HepG2 (cell line): ENCODE results near the gene CCDC86. TPM values are rescaled to one million over a fixed set of nuclear protein-coding genes. Genes with fewer than 3 reads are reported as not detected.
A peak's percentile ranks its signal among the peaks of the same experiment; 100 is the strongest.

ENCODE experiments used
- ATAC-seq: fragments of 200-7000 bp; cut with Tn5 transposase; 3 replicates; pipeline ENCODE4 v1.9.1; 2020; ENCODE audit warnings: mild to moderate bottlenecking, moderate library complexity
- BruUV-seq: library from RNA; stranded (reverse); fragments of 400-500 nt; replicated peaks from 2 replicates; lab custom pipeline; 2021; lab: Mats Ljungman, UMichigan
- CTCF ChIA-PET: fragments of 300-600 bp; formaldehyde crosslinking; extraction: SDS; loops from one replicate; lab custom pipeline; 2021; ENCODE audit warnings: low total read pairs, inconsistent platforms, low intra/inter-chr PET ratio; lab: Yijun Ruan, JAX
- POLR2A ChIA-PET: fragments of 350-600 bp; sonication (Branson Sonifier 250); formaldehyde crosslinking; loops from one replicate; lab custom pipeline; 2020; ENCODE audit warnings: antibody characterized with exemption, inconsistent platforms; lab: Yijun Ruan, JAX
- DNase-seq: peaks from one replicate; pipeline ENCODE4 v3.0.0-alpha.2; 2015; ENCODE audit warnings: low spot score
- FAIRE-seq: peaks from 3 replicates; lab custom pipeline; 2011; peaks lifted over from hg19 to GRCh38; lab: Jason Lieb, UNC
- H2AFZ ChIP-seq: one replicate; pipeline ENCODE4 v1.6.1; 2011; ENCODE audit warnings: low read length, inconsistent platforms
- H3K27ac ChIP-seq: fragments of 300-600 bp; 3 replicates; pipeline ENCODE4 v1.8.0; 2011; ENCODE audit warnings: mixed run types, mild to moderate bottlenecking, mixed read lengths, low read length, inconsistent platforms; ENCODE audit not compliant: insufficient read depth; ENCODE audit errors: extremely low read length
- H3K27me3 ChIP-seq, 2 experiments: fragments of 200-600 bp in 1 of 2; 2 replicates in 1 of 2; 3 replicates in 1 of 2; pipeline versions ENCODE4 v1.6.0 to v1.8.0; 2011; ENCODE audit warnings: low read length in 2 of 2, mild to moderate bottlenecking in 2 of 2, moderate library complexity in 2 of 2, inconsistent platforms in 1 of 2; ENCODE audit not compliant: insufficient read depth in 2 of 2, control insufficient read depth in 1 of 2
- H3K36me3 ChIP-seq, 2 experiments: fragments of 200-600 bp in 1 of 2; replicated peaks in 1 of 2; 2 replicates in 1 of 2; 3 replicates in 1 of 2; pipeline versions ENCODE4 v1.5.1 to v1.8.0; 2011; ENCODE audit warnings: low read length in 2 of 2, inconsistent platforms in 1 of 2; ENCODE audit not compliant: insufficient read depth in 2 of 2, control insufficient read depth in 1 of 2
- H3K4me1 ChIP-seq: 2 replicates; pipeline ENCODE4 v1.5.1; 2012; ENCODE audit warnings: low read length, inconsistent platforms; ENCODE audit not compliant: insufficient read depth
- H3K4me2 ChIP-seq: 2 replicates; pipeline ENCODE4 v1.6.0; 2011; ENCODE audit warnings: low read depth, low read length, inconsistent platforms
- H3K4me3 ChIP-seq, 3 experiments: fragments of 200-600 bp in 1 of 3; sonication (generic), shearing (Covaris generic) in 1 of 3; replicated peaks in 1 of 3; 2 replicates each; pipeline ENCODE4 v1.5.1; 2011 to 2016; ENCODE audit warnings: low read length in 3 of 3, inconsistent platforms in 2 of 3, low read depth in 2 of 3, mild to moderate bottlenecking in 2 of 3, control low read depth in 1 of 3, mixed read lengths in 1 of 3; ENCODE audit not compliant: insufficient read depth in 1 of 3
- H3K79me2 ChIP-seq: one replicate; pipeline ENCODE4 v1.6.1; 2011; ENCODE audit warnings: low read length, inconsistent platforms; ENCODE audit not compliant: insufficient read depth
- H3K9ac ChIP-seq: 2 replicates; pipeline ENCODE4 v1.6.0; 2011; ENCODE audit warnings: mild to moderate bottlenecking, low read depth, low read length, inconsistent platforms; ENCODE audit not compliant: insufficient read depth
- H3K9me3 ChIP-seq: 2 replicates; pipeline ENCODE4 v1.5.1; 2012; ENCODE audit warnings: mild to moderate bottlenecking, low read length
- H4K20me1 ChIP-seq: 2 replicates; pipeline ENCODE4 v1.6.0; 2011; ENCODE audit warnings: inconsistent platforms, mild to moderate bottlenecking, low read length, moderate library complexity; ENCODE audit not compliant: insufficient read depth
- BHLHE40 ChIP-seq: IDR thresholded peaks from 2 replicates; pipeline ENCODE4 v1.6.1; 2011; ENCODE audit warnings: low read length, improper control_type of control experiment
- ERF ChIP-seq: IDR thresholded peaks from 2 replicates; pipeline ENCODE4 v1.6.1; 2018; ENCODE audit warnings: missing biosample characterization, missing genetic modification reagents
- KAT8 ChIP-seq: IDR thresholded peaks from 2 replicates; pipeline ENCODE4 v1.6.1; 2016; ENCODE audit warnings: missing genetic modification reagents, missing compliant biosample characterization
- MIXL1 ChIP-seq: IDR thresholded peaks from 2 replicates; pipeline ENCODE4 v1.6.1; 2016
- POLR2A ChIP-seq, 2 experiments: IDR thresholded peaks; 2 replicates each; pipeline ENCODE4 v1.6.1; 2011; ENCODE audit warnings: low read depth in 2 of 2, low read length in 2 of 2, mild to moderate bottlenecking in 1 of 2, moderate library complexity in 1 of 2; ENCODE audit not compliant: insufficient read depth in 1 of 2
- RBM22 ChIP-seq: fragments of 200-400 bp; formaldehyde crosslinking; optimal IDR thresholded peaks from 2 replicates; pipeline ENCODE3; 2017; ENCODE audit warnings: mild to moderate bottlenecking, low read length, moderate library complexity
- SMC3 ChIP-seq: IDR thresholded peaks from 2 replicates; pipeline ENCODE4 v1.6.1; 2011; ENCODE audit warnings: low read length, improper control_type of control experiment
- ZNF616 ChIP-seq: sonication (generic); formaldehyde crosslinking; IDR thresholded peaks from 2 replicates; pipeline ENCODE4 v1.5.0; 2020; ENCODE audit warnings: low read depth, mild to moderate bottlenecking, missing genetic modification reagents
- WGBS: methylation state at CpG from one replicate; pipeline ENCODE4 v1.1.6; 2017; ENCODE audit warnings: low lambda C conversion rate; 5-methylcytosine and 5-hydroxymethylcytosine counted together
- in situ Hi-C: cut with HindIII; loops from 2 replicates; pipeline ENCODE4 v1.10.0; 2017; ENCODE audit warnings: low pct_unique_long_range_greater_than_20kb; ENCODE audit not compliant: extremely low pct_ligation_motif_present
- intact Hi-C: fragments of 100-400 bp; cut with micrococcal nuclease; formaldehyde crosslinking; loops from one replicate; pipeline ENCODE4 v1.10.0; 2022; ENCODE audit not compliant: unreplicated experiment
- polyA plus RNA-seq, 8 experiments: library from polyadenylated mRNA; depleted of rRNA in 3 of 8; stranded (reverse) in 7 of 8; unstranded in 1 of 8; fragments of >200 nt; fragmentation: Illumina TruSeq in 4 of 8; extraction: Trizol in 4 of 8; gene quantifications; 2 replicates each; pipeline versions ENCODE4 v1.2.1 to v1.2.3, GENCODE V29; 2011 to 2016; ENCODE audit warnings: low read depth in 4 of 8, missing spikeins in 1 of 8, mixed read lengths in 1 of 8; ENCODE audit not compliant: insufficient read depth in 1 of 8
- total RNA-seq, 5 experiments: library from RNA; depleted of rRNA; stranded (reverse); fragments of >200 nt; fragmentation: Illumina TruSeq; extraction: Trizol; gene quantifications; 2 replicates each; pipeline ENCODE4 v1.2.3, GENCODE V29; 2016; ENCODE audit warnings: low read depth in 1 of 5
- TF ChIP-seq, protein P1 (sequence below): sonication (generic); formaldehyde crosslinking; IDR thresholded peaks from 2 replicates; pipeline ENCODE4 v1.4.0; 2020; ENCODE audit warnings: mild to moderate bottlenecking, missing genetic modification reagents
- TF ChIP-seq, protein P2 (sequence below): sonication (generic); formaldehyde crosslinking; IDR thresholded peaks from 2 replicates; pipeline ENCODE4 v1.5.0; 2020; ENCODE audit warnings: mild to moderate bottlenecking, missing genetic modification reagents, moderate library complexity
- TF ChIP-seq, protein P3 (sequence below): sonication (generic); formaldehyde crosslinking; IDR thresholded peaks from 2 replicates; pipeline ENCODE4 v1.4.0; 2020; ENCODE audit warnings: missing genetic modification reagents; ENCODE audit errors: not compliant biosample characterization

Gene CCDC86
- total and polyA plus RNA-seq, 2 of the 13 experiments (the other 11 are each of a cell fraction or from before 2014, with no cell fraction given), result 33.8 to 37.6 TPM

DNA sequence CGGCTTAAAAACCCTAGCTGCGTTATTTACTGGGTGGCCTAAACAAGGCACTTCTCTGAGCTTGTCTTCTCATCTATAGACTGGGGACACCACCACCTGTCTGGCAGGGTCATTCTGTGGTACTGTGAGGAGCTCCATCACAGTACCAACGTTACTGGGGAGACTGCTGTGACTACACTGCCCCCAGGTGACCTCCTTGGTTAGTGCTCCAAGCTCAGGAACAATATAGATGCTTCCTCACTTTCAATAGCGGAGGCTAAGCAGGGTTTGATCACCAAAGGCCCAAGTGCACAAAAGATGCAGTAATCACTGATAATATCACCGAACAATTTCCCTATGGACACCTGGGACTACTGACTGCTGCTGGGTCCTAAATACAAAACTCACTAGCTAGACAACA lies 45.6 kb downstream of the CCDC86 start (continued):
- 0 out of 2 replicates have a peak, but pooled peaks have one; percentile 48 for TF ChIP-seq ERF
- TF ChIP-seq BHLHE40, result 0 out of 2 replicates have a peak, but pooled peaks have one; percentile 23
- TF ChIP-seq MIXL1 (CRISPR knock-in tag), result 0 out of 2 replicates have a peak, but pooled peaks have one; percentile 21
- 0 out of 2 replicates have a peak, but pooled peaks have one; percentile 68 for TF ChIP-seq ZNF616 (CRISPR knock-in tag)
- TF ChIP-seq SMC3, result peak; percentile 98
- TF ChIP-seq KAT8, result peak; percentile 35; the same call in 1 of the 2 replicates
- TF ChIP-seq, protein P1, sequence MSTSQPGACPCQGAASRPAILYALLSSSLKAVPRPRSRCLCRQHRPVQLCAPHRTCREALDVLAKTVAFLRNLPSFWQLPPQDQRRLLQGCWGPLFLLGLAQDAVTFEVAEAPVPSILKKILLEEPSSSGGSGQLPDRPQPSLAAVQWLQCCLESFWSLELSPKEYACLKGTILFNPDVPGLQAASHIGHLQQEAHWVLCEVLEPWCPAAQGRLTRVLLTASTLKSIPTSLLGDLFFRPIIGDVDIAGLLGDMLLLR (CRISPR knock-in tag), result no peak
- TF ChIP-seq, protein P2, sequence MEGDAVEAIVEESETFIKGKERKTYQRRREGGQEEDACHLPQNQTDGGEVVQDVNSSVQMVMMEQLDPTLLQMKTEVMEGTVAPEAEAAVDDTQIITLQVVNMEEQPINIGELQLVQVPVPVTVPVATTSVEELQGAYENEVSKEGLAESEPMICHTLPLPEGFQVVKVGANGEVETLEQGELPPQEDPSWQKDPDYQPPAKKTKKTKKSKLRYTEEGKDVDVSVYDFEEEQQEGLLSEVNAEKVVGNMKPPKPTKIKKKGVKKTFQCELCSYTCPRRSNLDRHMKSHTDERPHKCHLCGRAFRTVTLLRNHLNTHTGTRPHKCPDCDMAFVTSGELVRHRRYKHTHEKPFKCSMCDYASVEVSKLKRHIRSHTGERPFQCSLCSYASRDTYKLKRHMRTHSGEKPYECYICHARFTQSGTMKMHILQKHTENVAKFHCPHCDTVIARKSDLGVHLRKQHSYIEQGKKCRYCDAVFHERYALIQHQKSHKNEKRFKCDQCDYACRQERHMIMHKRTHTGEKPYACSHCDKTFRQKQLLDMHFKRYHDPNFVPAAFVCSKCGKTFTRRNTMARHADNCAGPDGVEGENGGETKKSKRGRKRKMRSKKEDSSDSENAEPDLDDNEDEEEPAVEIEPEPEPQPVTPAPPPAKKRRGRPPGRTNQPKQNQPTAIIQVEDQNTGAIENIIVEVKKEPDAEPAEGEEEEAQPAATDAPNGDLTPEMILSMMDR (CRISPR knock-in tag), result peak; percentile 95

DNA sequence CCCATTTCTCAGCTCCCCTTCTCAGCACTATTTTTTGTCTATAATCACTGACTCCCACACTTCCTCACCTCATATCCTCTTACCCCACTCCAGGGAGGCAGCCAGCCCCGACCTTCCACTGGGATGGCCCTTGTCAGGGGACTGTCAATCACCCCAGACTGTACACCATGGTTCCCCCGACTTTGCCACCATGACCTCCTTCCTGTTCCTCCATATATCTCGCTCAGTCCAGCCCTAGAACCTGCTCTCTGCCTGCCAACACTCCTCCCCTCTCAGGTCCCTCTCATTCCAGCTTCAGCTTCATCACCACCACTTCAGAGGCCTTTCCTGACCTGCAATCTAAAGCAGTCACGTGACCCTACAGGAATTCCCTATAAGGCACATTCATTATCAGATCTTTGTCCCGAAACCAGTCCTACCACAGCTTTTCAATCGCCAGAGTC lies 48.0 kb downstream of the CCDC86 start:
- no peaks in the 10 kb centered on the region for H3K79me2 ChIP-seq
- H4K20me1 ChIP-seq, result no peaks in the 10 kb centered on the region
- no peak for DNase-seq
- H3K9me3 ChIP-seq, result no peaks in the 10 kb centered on the region
- no peaks in the 10 kb centered on the region for H3K4me1 ChIP-seq
- no peak overlapping the region for H2AFZ ChIP-seq
- no peak overlapping the region for H3K27ac ChIP-seq
- 91% methylated on average over 6 of the region's 6 CpGs for WGBS
- TF ChIP-seq POLR2A (IDR thresholded peaks at IDR 0.05; ENCODE audit: insufficient read depth in 1 of 2, low read depth in 2 of 2, low read length in 2 of 2) (0 out of 4 replicates have a peak, but pooled peaks of 1 of the 2 experiments have one; percentile 12), RBM22 (peak; percentile 65)
- TF ChIP-seq, protein P3, sequence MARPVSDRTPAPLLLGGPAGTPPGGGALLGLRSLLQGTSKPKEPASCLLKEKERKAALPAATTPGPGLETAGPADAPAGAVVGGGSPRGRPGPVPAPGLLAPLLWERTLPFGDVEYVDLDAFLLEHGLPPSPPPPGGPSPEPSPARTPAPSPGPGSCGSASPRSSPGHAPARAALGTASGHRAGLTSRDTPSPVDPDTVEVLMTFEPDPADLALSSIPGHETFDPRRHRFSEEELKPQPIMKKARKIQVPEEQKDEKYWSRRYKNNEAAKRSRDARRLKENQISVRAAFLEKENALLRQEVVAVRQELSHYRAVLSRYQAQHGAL (CRISPR knock-in tag), result no peak
- no peak overlapping the region for H3K9ac ChIP-seq
- CTCF ChIA-PET, result interaction anchor here (4.3 kb wide), 1 partner anchor 58 kb away, joined by 81 read pairs; no protein-coding TSS in a partner anchor
- no TSS peak for BruUV-seq
- H3K36me3 ChIP-seq, result peaks cover 4 to 24% of the 10 kb centered on the region in 2 experiments; a peak in 4 of 5 replicates
- H3K4me2 ChIP-seq, result no peak overlapping the region
- intact Hi-C loops, result loop anchor here (5.0 kb wide), 1 partner anchor 113 kb away; no protein-coding TSS in a partner anchor
- H3K4me3 ChIP-seq, result no peak overlapping the region
- in situ Hi-C loops, result loop anchor here (5.0 kb wide), 1 partner anchor 58 kb away; no protein-coding TSS in a partner anchor
- POLR2A ChIA-PET, result interaction anchor here (1.0 to 1.6 kb wide), 2 partner anchors 24 to 59 kb away, joined by 3 to 5 read pairs; partner anchors contain the start of gene TMEM109
- no peak for FAIRE-seq
- no peak for ATAC-seq
- H3K27me3 ChIP-seq, result no peaks in the 10 kb centered on the region
